ENCODE results near the gene SVIL.

The SVIL gene

DNA sequence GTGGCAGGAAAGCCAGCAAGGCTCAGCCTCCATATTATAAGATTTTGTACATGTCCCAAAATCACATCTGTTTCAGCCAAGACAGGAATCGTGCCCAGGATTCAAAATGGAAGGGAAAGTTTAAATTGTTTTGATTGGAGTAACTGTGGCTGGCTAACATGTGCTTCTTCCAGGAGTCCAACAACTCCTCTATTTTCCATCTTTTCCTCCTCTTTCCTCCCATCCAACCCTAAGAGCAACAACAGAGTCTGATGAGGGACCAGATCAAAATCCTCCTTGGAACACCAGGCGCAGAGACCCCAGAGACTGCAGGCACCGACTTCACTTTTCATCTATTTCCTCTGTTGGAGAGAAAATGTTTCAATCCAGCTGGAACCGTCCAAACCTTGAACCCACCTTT is 36.0 kb upstream of the SVIL start:
- Histone ChIP-seq H3K9ac (ENCODE audit: low read length) (no peak overlapping the region), H3K4me2 (ENCODE audit: low read depth, low read length) (no peak overlapping the region), H3K9me3 (replicated peaks; ENCODE audit: insufficient read depth, low read length) (no peaks in the 10 kb centered on the region), H3K27ac (ENCODE audit: low read length) (no peak overlapping the region), H3K36me3 (replicated peaks; ENCODE audit: insufficient read depth, low read length) (no peaks in the 10 kb centered on the region), H3K4me3 (ENCODE audit: low read length) (no peak overlapping the region), H3K79me2 (ENCODE audit: low read length) (no peaks in the 10 kb centered on the region), H2AFZ (ENCODE audit: low read length) (no peak overlapping the region), H3F3A (ENCODE audit: insufficient read depth, low read length) (no peaks in the 10 kb centered on the region), H3K9me2 (replicated peaks; ENCODE audit: insufficient read depth, low read length) (no peaks in the 10 kb centered on the region), H3K27me3 (replicated peaks; ENCODE audit: insufficient read depth, low read length) (no peaks in the 10 kb centered on the region), H4K20me1 (ENCODE audit: insufficient read depth, low read length) (no peaks in the 10 kb centered on the region), H3K4me1 (ENCODE audit: low read length) (no peaks in the 10 kb centered on the region)
- no peak for DNase-seq
- TF ChIP-seq EZH2phosphoT487 (IDR thresholded peaks at IDR 0.05; ENCODE audit: low read length) (no peak), EZH2 (optimal IDR thresholded peaks at IDR 0.05; ENCODE audit: low read depth, low read length) (no peak)
- TF ChIP-seq, protein P1, sequence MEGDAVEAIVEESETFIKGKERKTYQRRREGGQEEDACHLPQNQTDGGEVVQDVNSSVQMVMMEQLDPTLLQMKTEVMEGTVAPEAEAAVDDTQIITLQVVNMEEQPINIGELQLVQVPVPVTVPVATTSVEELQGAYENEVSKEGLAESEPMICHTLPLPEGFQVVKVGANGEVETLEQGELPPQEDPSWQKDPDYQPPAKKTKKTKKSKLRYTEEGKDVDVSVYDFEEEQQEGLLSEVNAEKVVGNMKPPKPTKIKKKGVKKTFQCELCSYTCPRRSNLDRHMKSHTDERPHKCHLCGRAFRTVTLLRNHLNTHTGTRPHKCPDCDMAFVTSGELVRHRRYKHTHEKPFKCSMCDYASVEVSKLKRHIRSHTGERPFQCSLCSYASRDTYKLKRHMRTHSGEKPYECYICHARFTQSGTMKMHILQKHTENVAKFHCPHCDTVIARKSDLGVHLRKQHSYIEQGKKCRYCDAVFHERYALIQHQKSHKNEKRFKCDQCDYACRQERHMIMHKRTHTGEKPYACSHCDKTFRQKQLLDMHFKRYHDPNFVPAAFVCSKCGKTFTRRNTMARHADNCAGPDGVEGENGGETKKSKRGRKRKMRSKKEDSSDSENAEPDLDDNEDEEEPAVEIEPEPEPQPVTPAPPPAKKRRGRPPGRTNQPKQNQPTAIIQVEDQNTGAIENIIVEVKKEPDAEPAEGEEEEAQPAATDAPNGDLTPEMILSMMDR (IDR thresholded peaks at IDR 0.05; ENCODE audit: low read length) = no peak

DNA sequence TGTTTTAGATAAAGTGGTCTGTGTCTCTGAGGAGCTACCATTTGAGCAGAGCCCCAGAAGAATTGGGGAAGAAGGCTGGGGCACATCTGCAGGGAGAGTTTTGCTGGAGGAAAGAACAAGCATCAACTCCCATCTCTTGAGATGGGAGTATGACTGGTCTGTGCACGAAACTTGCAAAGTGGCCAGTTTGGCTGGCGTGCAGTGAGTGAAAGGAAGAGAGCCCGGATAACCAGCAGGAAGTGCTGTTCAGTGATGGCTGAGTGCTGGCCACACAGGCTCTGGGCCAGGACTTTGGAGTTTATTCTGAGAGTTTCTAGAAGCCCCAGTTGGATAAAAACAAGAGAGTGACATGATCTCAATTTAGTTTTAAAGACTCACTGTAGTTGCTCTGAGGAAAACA is 34.4 kb upstream of the SVIL start:
- no peaks in the 10 kb centered on the region for H3F3A ChIP-seq (ENCODE audit: insufficient read depth, low read length)
- H3K9me3 ChIP-seq (replicated peaks; ENCODE audit: insufficient read depth, low read length) = no peaks in the 10 kb centered on the region
- DNase-seq = no peak
- no peak overlapping the region for H3K4me3 ChIP-seq (ENCODE audit: low read length)
- no peak overlapping the region for H3K9ac ChIP-seq (ENCODE audit: low read length)
- no peak overlapping the region for H2AFZ ChIP-seq (ENCODE audit: low read length)
- no peak overlapping the region for H3K4me2 ChIP-seq (ENCODE audit: low read depth, low read length)
- no peak for TF ChIP-seq EZH2phosphoT487 (IDR thresholded peaks at IDR 0.05; ENCODE audit: low read length)
- TF ChIP-seq, protein P1 (IDR thresholded peaks at IDR 0.05; ENCODE audit: low read length) = no peak
- no peak for TF ChIP-seq EZH2 (optimal IDR thresholded peaks at IDR 0.05; ENCODE audit: low read depth, low read length)
- H3K36me3 ChIP-seq (replicated peaks; ENCODE audit: insufficient read depth, low read length) = no peaks in the 10 kb centered on the region
- no peaks in the 10 kb centered on the region for H3K79me2 ChIP-seq (ENCODE audit: low read length)
- H4K20me1 ChIP-seq (ENCODE audit: insufficient read depth, low read length) = no peaks in the 10 kb centered on the region
- H3K4me1 ChIP-seq (ENCODE audit: low read length) = no peaks in the 10 kb centered on the region
- no peak overlapping the region for H3K27ac ChIP-seq (ENCODE audit: low read length)
- H3K9me2 ChIP-seq (replicated peaks; ENCODE audit: insufficient read depth, low read length) = no peaks in the 10 kb centered on the region
- no peaks in the 10 kb centered on the region for H3K27me3 ChIP-seq (replicated peaks; ENCODE audit: insufficient read depth, low read length)

DNA sequence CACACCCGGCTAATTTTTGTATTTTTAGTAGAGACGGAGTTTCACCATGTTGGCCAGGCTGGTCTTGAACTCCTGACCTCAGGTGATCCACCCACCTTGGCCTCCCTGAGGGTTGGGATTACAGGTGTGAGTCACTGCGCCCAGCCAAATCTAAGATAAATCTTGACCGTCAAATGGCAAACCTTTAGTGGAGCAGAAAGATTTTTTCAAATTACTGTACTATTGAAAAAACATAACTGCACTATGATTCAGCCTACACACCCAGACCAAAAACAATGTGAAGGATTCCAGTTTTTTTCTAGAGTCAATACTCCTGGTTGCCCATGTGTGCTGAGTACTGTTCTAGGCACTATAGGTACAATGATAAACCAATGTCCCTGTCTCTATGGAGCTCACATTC is 33.9 kb upstream of the SVIL start:
- Histone ChIP-seq H3K27ac (ENCODE audit: low read length) (no peak overlapping the region), H2AFZ (ENCODE audit: low read length) (no peak overlapping the region), H3K36me3 (replicated peaks; ENCODE audit: insufficient read depth, low read length) (no peaks in the 10 kb centered on the region), H3K4me3 (ENCODE audit: low read length) (no peak overlapping the region), H3K4me1 (ENCODE audit: low read length) (no peaks in the 10 kb centered on the region), H3K9me2 (replicated peaks; ENCODE audit: insufficient read depth, low read length) (no peaks in the 10 kb centered on the region), H3K9ac (ENCODE audit: low read length) (no peak overlapping the region), H3F3A (ENCODE audit: insufficient read depth, low read length) (no peaks in the 10 kb centered on the region), H3K9me3 (replicated peaks; ENCODE audit: insufficient read depth, low read length) (no peaks in the 10 kb centered on the region), H3K79me2 (ENCODE audit: low read length) (no peaks in the 10 kb centered on the region), H3K27me3 (replicated peaks; ENCODE audit: insufficient read depth, low read length) (no peaks in the 10 kb centered on the region), H4K20me1 (ENCODE audit: insufficient read depth, low read length) (no peaks in the 10 kb centered on the region), H3K4me2 (ENCODE audit: low read depth, low read length) (no peak overlapping the region)
- DNase-seq = no peak
- TF ChIP-seq, protein P1 (IDR thresholded peaks at IDR 0.05; ENCODE audit: low read length) = no peak
- TF ChIP-seq EZH2 (optimal IDR thresholded peaks at IDR 0.05; ENCODE audit: low read depth, low read length) (no peak), EZH2phosphoT487 (IDR thresholded peaks at IDR 0.05; ENCODE audit: low read length) (no peak)

All from MM.1S (cell line).